Measurements from ENCODE around the gene KRTAP12-3.

KRTAP12-3 gene

GRCh38 chr21:44613386-44614155 is 44.2 kb upstream of the KRTAP12-3 start:
- no peak overlapping the region for H3K9ac ChIP-seq (ENCODE audit: low read length)
- H3K27me3 ChIP-seq (ENCODE audit: insufficient read depth, low read length) = no peaks in the 10 kb centered on the region
- no peaks in the 10 kb centered on the region for H3K36me3 ChIP-seq (ENCODE audit: insufficient read depth, low read length)
- H3K9me3 ChIP-seq (ENCODE audit: low read length) = 0 out of 2 replicates have a peak, but pooled peaks cover 2% of the 10 kb centered on the region
- TF ChIP-seq CTCF (IDR thresholded peaks at IDR 0.05; ENCODE audit: low read length) = no peak
- no peak for TF ChIP-seq EZH2 (IDR thresholded peaks at IDR 0.05; ENCODE audit: borderline replicate concordance, low read length)
- H3F3A ChIP-seq (ENCODE audit: insufficient read depth, low read length) = no peaks in the 10 kb centered on the region
- no peaks in the 10 kb centered on the region for H4K20me1 ChIP-seq (ENCODE audit: insufficient read depth, low read length)
- H3K4me2 ChIP-seq (ENCODE audit: low read length) = no peak overlapping the region
- no peak overlapping the region for H3K4me3 ChIP-seq (ENCODE audit: low read depth, low read length, poor library complexity, severe bottlenecking)
- H2AFZ ChIP-seq (ENCODE audit: low read length) = no peak overlapping the region
- H3K27ac ChIP-seq (ENCODE audit: low read depth, low read length, poor library complexity, severe bottlenecking) = no peak overlapping the region
- H3K79me2 ChIP-seq (ENCODE audit: insufficient read depth, low read length) = no peaks in the 10 kb centered on the region
- H3K9me2 ChIP-seq (ENCODE audit: low read depth, low read length) = no peaks in the 10 kb centered on the region
- H3K4me1 ChIP-seq (ENCODE audit: insufficient read depth, low read length, severe bottlenecking) = peaks cover under 1% of the 10 kb centered on the region

GRCh38 chr21:44614161-44614631 is 43.5 kb upstream of the KRTAP12-3 start:
- Histone ChIP-seq H2AFZ (ENCODE audit: low read length) (no peak overlapping the region), H3K4me1 (ENCODE audit: insufficient read depth, low read length, severe bottlenecking) (peaks cover 6% of the 10 kb centered on the region), H3F3A (ENCODE audit: insufficient read depth, low read length) (no peaks in the 10 kb centered on the region), H4K20me1 (ENCODE audit: insufficient read depth, low read length) (no peaks in the 10 kb centered on the region), H3K4me3 (ENCODE audit: low read depth, low read length, poor library complexity, severe bottlenecking) (no peak overlapping the region), H3K4me2 (ENCODE audit: low read length) (no peak overlapping the region), H3K79me2 (ENCODE audit: insufficient read depth, low read length) (no peaks in the 10 kb centered on the region), H3K9ac (ENCODE audit: low read length) (no peak overlapping the region), H3K36me3 (ENCODE audit: insufficient read depth, low read length) (no peaks in the 10 kb centered on the region), H3K27me3 (ENCODE audit: insufficient read depth, low read length) (no peaks in the 10 kb centered on the region), H3K9me2 (ENCODE audit: low read depth, low read length) (no peaks in the 10 kb centered on the region), H3K27ac (ENCODE audit: low read depth, low read length, poor library complexity, severe bottlenecking) (no peak overlapping the region), H3K9me3 (ENCODE audit: low read length) (0 out of 2 replicates have a peak, but pooled peaks cover 2% of the 10 kb centered on the region)
- TF ChIP-seq EZH2 (IDR thresholded peaks at IDR 0.05; ENCODE audit: borderline replicate concordance, low read length) = no peak
- TF ChIP-seq CTCF (IDR thresholded peaks at IDR 0.05; ENCODE audit: low read length) = no peak

- Histone ChIP-seq H3K9me3 (ENCODE audit: low read length) (0 out of 2 replicates have a peak, but pooled peaks cover 4% of the 10 kb centered on the region), H3K79me2 (ENCODE audit: insufficient read depth, low read length) (no peaks in the 10 kb centered on the region), H3K4me3 (ENCODE audit: low read depth, low read length, poor library complexity, severe bottlenecking) (no peak overlapping the region), H3K36me3 (ENCODE audit: insufficient read depth, low read length) (no peaks in the 10 kb centered on the region), H2AFZ (ENCODE audit: low read length) (no peak overlapping the region), H3K4me1 (ENCODE audit: insufficient read depth, low read length, severe bottlenecking) (peaks cover 6% of the 10 kb centered on the region), H3K27me3 (ENCODE audit: insufficient read depth, low read length) (no peaks in the 10 kb centered on the region), H3K9ac (ENCODE audit: low read length) (no peak overlapping the region), H4K20me1 (ENCODE audit: insufficient read depth, low read length) (no peaks in the 10 kb centered on the region), H3F3A (ENCODE audit: insufficient read depth, low read length) (no peaks in the 10 kb centered on the region), H3K9me2 (ENCODE audit: low read depth, low read length) (no peaks in the 10 kb centered on the region), H3K4me2 (ENCODE audit: low read length) (no peak overlapping the region), H3K27ac (ENCODE audit: low read depth, low read length, poor library complexity, severe bottlenecking) (no peak overlapping the region)
- TF ChIP-seq CTCF (IDR thresholded peaks at IDR 0.05; ENCODE audit: low read length) (no peak), EZH2 (IDR thresholded peaks at IDR 0.05; ENCODE audit: borderline replicate concordance, low read length) (no peak)
These were observed 42.8 kb upstream of the KRTAP12-3 start for GRCh38 chr21:44614961-44615391.
